ENCODE measurements around the gene ZNF483. TPM values are rescaled to one million over a fixed set of nuclear protein-coding genes. Genes with fewer than 3 reads are reported as not detected.

ZNF483 gene
- total RNA-seq, 1 donor, result 2.6 TPM

DNA sequence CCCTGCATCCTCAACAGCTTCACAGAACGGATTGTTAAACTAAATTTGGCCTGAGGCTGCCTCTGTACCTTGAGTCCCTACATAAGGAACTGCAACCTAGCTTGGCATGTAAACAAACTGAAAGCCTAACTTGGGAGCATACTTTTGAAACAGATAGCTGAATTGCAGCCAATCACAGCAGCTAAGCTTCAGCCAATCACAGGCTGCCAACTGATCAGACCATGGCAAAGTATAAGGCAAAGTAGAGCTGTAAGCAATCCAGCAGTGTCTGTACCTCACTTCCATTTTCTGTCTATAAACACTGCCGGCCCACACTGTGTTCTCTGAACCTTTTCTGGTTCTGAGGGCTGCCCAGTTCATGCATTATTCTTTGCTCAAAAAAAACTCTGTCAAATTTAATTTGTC, 8.9 kb upstream of the ZNF483 start:
- DNase-seq (ENCODE audit: low read depth), result peak; percentile 16
- no peak overlapping the region for H3K4me3 ChIP-seq (ENCODE audit: low read depth, low read length)
- TF ChIP-seq, protein P1, sequence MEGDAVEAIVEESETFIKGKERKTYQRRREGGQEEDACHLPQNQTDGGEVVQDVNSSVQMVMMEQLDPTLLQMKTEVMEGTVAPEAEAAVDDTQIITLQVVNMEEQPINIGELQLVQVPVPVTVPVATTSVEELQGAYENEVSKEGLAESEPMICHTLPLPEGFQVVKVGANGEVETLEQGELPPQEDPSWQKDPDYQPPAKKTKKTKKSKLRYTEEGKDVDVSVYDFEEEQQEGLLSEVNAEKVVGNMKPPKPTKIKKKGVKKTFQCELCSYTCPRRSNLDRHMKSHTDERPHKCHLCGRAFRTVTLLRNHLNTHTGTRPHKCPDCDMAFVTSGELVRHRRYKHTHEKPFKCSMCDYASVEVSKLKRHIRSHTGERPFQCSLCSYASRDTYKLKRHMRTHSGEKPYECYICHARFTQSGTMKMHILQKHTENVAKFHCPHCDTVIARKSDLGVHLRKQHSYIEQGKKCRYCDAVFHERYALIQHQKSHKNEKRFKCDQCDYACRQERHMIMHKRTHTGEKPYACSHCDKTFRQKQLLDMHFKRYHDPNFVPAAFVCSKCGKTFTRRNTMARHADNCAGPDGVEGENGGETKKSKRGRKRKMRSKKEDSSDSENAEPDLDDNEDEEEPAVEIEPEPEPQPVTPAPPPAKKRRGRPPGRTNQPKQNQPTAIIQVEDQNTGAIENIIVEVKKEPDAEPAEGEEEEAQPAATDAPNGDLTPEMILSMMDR (IDR thresholded peaks at IDR 0.05; ENCODE audit: insufficient read depth, low read length), result no peak

DNA sequence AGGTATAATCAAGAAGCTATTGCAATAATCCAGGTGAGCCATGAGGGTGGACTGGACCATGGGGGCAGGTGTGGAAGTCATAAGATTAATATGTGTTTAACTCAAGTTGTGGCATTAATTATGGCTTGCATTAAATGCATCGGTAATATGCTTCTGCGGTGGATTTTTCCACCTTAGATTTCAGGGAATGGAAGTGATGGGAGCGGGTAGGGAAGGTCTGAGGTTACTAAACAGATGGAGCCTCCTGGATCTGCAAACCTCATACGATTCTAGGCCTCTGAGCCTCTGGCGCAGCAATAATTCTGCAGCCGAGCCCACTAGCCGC, 286 bp upstream of the ZNF483 start:
- TF ChIP-seq, protein P1 (IDR thresholded peaks at IDR 0.05; ENCODE audit: insufficient read depth, low read length), result no peak
- DNase-seq (ENCODE audit: low read depth), result no peak
- peak overlapping the region; percentile 88 for H3K4me3 ChIP-seq (ENCODE audit: low read depth, low read length)

DNA sequence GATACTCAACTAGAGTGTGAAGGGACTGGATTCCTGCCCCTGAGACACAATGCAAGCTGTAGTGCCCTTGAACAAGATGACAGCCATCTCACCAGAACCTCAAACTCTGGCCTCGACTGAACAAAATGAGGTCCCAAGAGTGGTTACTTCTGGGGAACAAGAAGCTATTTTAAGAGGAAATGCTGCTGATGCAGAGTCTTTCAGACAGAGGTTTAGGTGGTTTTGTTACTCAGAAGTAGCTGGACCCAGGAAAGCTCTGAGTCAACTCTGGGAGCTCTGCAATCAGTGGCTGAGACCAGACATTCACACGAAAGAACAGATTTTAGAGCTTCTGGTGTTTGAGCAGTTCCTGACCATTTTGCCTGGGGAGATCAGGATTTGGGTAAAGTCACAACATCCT, 2.4 kb downstream of the ZNF483 start:
- DNase-seq (ENCODE audit: low read depth), result no peak
- no peak overlapping the region for H3K4me3 ChIP-seq (ENCODE audit: low read depth, low read length)
- TF ChIP-seq, protein P1 (IDR thresholded peaks at IDR 0.05; ENCODE audit: insufficient read depth, low read length), result no peak

DNA sequence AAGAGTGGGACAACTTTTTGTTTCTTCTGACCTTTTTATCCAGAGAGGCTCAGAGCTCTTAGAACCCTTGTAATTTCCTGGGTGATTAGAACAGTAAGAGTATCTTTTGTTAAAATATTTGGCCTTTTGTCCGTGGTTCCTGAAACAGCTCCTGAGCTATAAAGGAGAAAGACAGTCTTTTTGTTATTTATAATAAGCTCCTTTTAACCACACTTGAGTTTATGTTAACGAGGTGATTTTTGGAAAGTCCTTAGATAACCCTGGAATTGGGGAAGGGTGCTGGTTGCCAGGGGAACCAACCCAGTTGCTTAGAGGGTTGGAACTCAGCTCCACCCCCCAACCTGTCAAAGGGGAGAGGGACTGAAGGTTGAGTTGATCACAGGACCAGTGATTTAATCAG, 4.8 kb downstream of the ZNF483 start:
- no peak for DNase-seq (ENCODE audit: low read depth)
- TF ChIP-seq, protein P1 (IDR thresholded peaks at IDR 0.05; ENCODE audit: insufficient read depth, low read length), result no peak

DNA sequence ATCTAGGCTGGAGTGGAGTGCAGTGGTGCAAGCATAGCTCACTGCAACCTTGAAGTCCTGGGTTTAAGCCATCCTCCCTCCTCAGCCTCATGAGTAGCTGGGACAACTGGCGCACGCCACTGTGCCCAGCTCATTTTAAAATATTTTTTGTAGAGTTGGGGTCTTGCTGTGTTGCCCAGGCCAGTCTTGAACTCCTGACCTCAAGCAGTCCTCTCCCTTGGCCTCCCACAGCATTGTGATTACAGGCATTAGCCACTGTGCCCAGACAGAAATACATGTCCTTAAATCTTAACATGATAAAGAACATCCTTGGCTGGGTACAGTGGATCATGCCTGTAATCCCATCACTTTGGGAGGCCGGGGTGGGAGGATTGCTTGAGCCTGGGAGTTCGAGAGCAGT, 6.7 kb downstream of the ZNF483 start:
- TF ChIP-seq, protein P1 (IDR thresholded peaks at IDR 0.05; ENCODE audit: insufficient read depth, low read length), result no peak
- no peak for DNase-seq (ENCODE audit: low read depth)
- H3K4me3 ChIP-seq (ENCODE audit: low read depth, low read length), result no peak overlapping the region

More for the DNA sequence above, 4.8 kb downstream of the ZNF483 start:
- H3K4me3 ChIP-seq (ENCODE audit: low read depth, low read length), result no peak overlapping the region

DNA sequence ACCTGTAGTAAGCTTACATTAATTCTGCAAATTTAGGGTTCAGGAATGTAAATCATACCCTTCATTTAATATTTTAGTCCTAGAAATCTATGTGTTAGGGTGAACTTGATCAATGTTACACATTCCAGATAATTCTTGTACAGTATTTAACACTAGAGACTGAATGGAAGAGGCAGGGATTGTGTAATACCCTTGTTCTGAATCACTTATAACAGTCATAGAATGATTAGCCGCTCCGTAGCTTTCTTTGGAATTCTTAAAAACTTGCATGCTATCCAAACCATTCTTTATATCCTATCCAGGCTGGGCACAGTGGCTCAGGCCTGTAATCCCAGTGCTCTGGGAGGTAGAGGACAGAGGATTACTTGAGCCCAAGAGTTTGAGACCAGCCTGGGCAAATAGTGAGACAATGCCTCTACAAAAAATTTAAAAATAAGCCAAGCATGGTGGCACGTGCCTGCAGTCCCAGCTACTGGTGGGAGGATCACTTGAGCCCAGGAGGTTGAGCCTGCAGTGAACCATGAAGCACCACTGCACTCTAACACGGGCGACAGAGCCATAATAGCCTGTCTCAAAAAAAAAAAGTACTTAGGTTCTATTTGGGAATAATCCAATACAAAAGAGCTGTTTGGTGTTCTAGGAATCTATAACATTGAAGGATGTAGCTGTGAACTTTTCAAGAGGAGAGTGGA, 8.3 kb downstream of the ZNF483 start:
- TF ChIP-seq, protein P1 (IDR thresholded peaks at IDR 0.05; ENCODE audit: insufficient read depth, low read length), result no peak
- H3K4me3 ChIP-seq (ENCODE audit: low read depth, low read length), result no peak overlapping the region
- peak; percentile 37 for DNase-seq (ENCODE audit: low read depth)
